Umbilical cord (tissue), 2 donors: Measurements from ENCODE around the gene METAP2. TPM values are rescaled to one million over a fixed set of nuclear protein-coding genes. Genes with fewer than 3 reads are reported as not detected.
"Not testable (repeated sequence)": the region's sequence is repeated elsewhere in the genome, so short reads cannot be mapped to it uniquely, and the experiment has no call there.

Experiments used
- DNase-seq: peaks from one replicate; pipeline ENCODE4 v3.0.0-alpha.2; 2015; ENCODE audit warnings: low spot score
- total RNA-seq: library from RNA; depleted of rRNA; stranded (reverse); fragments of >200 nt; gene quantifications from one replicate; pipeline ENCODE4 v1.2.3, GENCODE V29; 2014; ENCODE audit warnings: low replicate concordance; ENCODE audit not compliant: insufficient read depth

Gene METAP2
- total RNA-seq: 61.4 TPM

DNA sequence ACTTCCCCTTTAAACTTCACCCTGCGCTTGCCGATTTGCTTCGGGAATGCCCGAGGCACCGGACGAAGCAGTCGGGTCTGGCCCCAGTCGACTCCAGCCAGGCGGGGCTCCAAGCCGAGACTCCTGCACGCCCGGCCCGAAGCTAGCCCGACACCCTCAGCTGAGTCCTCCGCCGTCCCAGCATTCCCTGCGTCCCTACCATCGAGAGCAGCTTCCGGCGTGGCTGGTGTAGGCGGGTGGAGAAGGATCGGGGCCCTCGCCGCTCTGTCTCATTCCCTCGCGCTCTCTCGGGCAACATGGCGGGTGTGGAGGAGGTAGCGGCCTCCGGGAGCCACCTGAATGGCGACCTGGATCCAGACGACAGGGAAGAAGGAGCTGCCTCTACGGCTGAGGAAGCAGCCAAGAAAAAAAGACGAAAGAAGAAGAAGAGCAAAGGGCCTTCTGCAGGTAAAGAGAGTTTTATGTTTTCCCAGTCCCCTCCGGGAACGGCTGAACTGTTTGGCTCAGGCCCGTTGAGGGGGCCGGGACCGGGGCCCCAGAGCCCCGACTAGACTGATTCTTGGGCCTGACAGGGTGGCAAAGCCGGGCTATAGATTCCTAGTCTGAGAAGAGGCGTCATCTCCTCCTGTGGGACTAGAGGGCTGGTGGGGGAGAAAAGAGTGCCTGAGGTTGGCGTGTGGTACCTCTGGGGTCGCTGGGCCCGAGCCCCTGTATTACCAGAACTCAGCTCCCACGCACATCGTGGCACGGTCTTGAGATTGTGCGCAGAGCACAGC, at the start of gene METAP2:
TSS of gene METAP2 (plus strand) at position 269 of the 776 bp plus-strand sequence. CDS start at position 297, 28 bp downstream.
- DNase-seq: peak; percentile 99

DNA sequence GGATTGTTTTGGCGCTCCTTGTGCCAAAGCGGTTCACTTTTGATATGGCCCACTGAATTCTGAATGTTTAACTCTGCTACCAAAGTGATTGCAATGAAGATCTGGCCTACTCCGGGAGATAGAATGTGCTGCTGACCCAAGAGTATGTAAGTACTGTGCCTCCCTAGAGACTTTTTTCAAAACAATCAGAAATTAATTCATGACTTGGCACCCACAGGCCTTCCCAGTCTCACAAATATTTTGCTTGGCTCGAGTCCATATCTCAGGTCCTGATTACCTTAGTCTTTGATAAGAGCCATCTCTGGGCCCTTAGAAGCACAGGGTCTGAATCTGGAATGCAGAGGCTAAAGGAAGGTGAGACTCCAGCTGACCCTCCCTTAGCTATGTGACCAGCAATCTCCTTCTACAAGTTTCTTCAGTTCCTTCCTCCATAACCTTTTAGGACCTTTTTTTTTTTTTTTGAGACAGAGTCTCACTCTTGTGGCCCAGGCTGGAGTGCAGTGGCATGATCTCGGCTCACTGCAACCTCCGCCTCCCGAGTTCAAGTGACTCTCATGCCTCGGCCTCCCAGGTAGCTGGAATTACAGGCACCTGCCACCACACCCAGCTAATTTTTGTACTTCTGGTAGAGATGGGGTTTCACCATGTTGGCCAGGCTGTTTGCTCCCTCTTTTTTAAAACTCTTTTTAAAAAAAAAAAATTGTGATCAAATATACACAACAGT, 49.5 kb upstream of the METAP2 start:
- DNase-seq: no peak

DNA sequence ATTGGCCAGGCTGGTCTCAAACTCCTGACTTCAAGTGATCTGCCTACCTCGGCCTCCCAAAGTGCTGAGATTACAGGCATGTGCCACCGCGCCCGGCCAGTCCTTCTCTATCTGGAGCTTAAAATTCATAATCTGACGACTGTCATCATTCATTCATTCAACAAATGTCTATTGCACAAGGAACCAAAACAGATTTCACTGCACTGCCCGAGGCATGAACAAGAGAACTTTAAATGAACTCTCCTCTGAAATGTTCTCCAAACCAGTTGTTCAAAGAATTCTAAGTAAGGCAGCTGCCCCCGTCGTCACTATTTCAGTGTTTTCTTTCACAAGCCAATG, 44.8 kb upstream of the METAP2 start:
- DNase-seq: peak; percentile 47

DNA sequence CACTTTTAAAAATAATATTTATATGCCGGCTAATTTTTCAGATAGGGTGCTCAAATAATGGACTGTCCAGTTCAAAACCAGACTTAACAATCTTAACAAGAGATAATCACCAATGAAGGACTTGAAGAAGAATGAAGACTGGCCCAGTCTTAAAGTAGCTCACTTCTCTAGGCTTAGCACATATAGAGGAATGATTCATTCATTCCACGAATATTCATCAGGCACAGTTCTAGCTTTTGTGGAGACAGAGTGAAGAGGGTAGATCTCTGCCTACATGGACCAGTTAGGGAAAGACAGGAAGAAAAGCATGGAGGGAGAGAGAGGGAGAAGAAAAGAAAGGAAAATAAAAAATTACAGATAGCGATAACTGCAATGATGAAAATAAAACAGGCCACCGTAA, 42.8 kb upstream of the METAP2 start:
- no peak for DNase-seq

DNA sequence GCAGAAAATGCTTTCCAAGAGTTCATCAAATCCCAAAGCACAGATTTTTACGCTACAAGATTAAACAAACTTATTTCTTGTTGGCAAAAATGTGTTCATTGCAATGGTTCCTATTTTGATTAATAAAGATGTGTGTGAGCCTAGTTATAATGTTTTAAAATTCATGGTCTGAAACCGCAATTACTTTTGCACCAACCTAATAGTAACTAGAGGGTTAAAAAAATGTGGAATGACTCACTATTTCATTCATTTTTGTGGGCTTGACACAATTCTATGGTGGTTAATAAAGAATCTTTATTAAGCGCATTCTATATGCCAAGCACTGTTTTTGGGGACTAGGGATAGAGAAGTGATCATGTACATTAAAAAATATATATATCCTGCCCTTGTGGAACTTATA, 38.6 kb upstream of the METAP2 start:
- no peak for DNase-seq

DNA sequence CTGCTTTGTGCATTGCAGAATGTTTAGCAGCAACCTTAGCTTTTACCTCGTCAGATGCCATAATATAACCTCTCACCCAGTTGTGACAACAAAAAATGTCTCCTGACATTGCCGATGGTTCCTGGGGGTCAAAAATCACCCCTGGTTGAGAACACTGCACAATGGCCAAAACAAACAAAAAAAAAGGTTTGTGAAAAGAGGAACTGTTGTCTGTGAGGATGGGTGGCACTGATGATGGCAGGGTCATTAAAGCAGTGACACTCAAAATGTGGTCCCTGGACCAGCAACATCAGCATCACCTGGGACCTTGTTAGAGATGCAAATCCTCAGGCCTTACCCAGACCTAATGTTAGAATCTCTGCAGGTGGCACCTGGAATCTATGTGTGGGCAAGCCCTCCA, 36.4 kb upstream of the METAP2 start:
- no peak for DNase-seq

DNA sequence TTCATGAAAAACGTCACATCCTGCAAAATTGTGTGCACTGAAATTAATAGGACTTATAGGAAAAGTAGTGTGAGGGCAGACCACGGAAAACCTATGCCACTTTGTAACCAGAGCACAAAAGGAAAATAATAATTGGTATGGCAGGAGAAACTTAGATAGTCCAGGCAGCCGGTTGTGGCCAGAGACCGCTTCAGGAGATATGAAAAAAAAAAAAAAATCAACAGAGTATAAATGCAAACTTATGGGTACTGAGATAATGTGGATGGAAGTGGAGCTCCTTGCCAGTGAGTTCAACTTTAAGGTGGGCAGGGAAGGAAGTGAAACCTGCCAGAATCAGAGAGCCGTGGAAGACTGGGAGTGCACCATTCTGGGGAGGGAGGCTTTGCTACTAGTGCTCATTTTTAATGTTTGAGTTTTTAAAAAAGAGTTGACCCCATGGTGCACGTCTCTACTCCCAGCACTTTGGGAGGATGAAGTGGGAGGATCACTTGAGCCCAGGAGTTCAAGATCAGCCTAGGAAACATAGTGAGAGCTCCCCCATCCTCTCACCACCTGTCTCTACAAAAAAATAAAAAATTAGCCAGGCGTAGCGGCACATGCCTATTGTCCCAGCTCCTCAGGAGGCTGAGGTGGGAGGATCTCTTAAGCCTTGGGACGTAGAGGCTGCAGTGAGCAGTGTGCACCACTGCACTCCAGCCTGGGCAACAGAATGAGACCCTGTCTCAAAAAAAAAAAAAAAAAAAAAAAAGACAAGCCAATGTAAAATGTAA, 34.3 kb upstream of the METAP2 start:
- no peak for DNase-seq

DNA sequence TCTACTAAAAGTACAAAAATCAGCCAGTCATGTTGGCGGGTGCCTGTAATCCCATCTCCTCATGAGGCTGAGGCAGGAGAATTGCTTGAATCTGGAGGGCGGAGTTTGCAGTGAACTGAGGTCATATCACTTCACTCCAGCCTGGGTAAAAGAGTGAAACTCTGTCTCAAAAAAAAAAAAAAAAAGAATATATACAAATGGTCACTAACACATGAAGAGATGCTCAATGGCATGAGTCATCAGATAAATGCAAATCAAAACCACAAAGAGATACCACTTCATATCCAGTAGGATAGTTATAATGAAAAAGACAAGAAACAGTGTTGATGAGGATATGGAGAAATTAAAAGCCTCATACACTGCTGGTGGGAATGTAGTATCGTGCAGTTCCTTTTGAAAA, 33.6 kb upstream of the METAP2 start:
- peak; percentile 23 for DNase-seq

DNA sequence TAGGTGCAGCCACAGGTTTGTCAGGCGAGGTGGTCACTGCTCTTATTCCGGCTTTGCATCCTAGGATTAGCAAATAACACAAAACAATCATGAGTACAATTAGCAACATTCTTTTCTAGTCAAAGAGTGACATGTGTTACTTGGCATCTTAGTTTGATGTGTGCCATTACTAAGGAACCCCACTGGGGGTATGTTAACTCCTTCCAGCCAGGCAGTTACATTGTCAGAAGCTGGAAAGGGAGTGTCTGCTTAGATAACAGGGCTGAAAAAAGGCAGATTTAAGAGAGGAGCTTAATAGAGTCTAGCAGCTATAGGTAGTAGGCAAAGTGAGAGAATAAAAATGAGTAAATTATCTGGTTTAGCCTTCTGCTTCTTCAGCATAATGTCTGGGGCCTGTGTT, 30.5 kb upstream of the METAP2 start:
- DNase-seq: no peak

DNA sequence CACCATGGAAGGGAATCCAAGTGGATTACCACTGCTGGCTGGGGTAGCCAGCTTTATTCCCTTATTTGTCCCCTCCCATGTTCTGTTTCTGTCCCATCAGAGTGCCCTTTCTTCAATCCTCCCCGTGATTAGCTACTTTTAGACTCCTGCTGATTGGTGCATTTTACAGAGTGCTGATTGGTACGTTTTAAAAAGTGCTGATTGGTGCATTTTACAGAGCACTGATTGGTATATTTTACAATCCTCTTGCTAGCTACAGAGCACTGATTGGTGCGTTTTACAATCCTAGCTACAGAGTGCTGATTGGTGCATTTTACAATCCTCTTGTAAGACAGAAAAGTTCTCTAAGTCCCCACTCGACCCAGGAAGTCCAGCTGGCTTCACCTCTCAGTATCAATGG, 28.9 kb upstream of the METAP2 start:
- DNase-seq: not testable (repeated sequence)

DNA sequence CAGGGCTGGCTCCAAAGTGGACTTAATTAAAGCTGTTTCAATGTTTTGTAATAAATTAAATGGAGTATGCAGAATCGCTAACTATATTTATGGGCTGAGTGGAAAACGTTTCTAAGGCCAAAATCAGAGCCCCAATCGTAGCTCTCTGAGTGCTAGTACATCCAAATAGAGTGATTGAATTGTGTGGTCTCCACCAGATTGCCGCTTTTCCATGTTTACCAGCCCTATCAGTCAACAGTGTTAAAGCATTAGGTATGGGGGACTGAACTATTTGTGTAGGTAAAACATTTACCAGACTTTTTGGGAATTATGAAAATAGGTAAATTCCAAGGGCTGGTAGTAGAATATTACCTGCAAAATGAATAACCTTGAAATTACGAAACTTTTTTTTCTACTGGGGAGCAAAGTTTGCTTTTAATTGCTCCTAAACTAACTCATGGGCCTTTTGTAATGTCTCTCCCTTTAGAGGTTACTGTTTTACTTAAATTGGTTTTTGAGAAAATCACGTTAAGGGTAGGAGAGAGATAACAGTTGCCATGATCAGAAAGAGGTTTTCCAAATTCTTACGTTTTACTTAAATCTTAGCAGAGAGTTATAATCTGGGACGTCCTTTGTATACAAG, 28.0 kb upstream of the METAP2 start:
- no peak for DNase-seq

DNA sequence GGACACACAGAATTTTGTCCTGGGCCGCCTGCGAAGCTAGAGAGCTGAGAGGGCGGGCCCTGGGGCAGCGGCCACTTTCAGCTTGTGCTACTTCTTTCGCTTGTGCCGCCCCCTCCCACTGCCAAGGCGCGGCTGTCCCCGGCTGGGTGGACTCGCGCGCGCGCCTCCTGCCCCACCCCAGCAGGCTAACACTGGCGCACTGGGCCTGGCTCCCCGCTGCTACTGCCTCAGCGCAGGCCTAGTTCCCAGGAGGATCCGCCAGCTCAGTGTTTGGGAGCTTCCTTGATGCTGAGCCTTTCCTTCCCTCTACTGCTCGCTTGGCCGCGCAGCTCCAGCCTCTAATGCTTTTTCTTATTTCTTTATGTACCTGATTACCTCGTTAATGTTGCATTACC, 27.4 kb upstream of the METAP2 start:
- DNase-seq: peak; percentile 71

DNA sequence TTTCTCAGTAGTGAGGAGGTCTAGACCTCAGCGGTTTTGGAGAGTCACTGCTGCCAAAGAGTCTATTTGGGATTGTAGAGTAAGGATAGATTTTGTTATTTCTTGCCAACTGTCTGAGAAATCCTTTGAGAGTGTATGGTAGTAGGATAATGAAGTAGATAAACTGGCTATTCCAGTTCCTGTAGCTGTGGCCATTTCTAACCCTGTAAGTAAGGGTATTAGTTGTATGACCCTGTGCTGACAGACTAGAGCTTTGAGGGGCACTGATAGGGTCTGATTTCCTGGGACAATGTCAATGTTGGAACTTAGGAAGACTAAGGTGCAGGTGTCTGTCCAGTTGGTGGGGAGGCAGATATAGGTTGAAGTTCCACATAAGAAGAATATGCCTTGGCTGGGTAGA, 24.3 kb upstream of the METAP2 start:
- not testable (repeated sequence) for DNase-seq

DNA sequence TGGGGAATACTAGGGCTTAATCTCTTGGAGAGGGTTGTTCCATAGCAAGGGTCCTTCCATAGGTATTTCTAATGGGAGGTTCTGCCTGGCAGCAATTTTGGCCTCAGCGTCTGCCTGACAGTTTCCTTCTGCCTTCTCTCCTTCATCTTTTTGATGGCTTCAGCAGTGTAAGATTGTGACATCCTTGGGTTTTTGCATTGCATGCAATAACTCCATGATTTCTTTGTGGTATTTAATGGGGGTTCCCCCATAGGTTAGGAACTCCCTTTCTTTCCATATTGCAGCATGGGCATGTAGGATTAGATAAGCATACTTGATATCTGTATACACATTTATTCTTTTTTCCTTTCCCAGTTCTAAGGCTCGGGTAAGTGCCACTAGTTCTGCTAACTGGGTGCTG, 21.5 kb upstream of the METAP2 start:
- DNase-seq: not testable (repeated sequence)

DNA sequence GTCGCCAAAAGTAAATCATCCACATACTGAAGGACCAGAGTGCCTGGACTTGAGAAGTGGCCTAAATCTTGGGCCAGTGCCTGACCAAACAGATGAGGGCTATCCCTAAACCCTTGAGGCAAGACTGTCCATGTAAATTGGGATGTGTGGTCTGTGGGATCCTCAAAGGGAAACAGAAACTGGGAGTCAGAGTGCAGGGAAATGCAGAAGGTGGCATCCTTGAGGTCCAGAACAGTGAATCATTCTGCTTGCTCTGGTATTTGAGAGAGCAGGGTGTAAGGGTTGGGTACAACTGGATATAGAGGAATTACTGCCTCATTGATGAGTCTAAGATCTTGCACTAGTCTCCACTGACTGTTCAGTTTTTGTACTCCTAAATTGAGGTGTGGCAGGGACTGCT, 20.1 kb upstream of the METAP2 start:
- DNase-seq: not testable (repeated sequence)

DNA sequence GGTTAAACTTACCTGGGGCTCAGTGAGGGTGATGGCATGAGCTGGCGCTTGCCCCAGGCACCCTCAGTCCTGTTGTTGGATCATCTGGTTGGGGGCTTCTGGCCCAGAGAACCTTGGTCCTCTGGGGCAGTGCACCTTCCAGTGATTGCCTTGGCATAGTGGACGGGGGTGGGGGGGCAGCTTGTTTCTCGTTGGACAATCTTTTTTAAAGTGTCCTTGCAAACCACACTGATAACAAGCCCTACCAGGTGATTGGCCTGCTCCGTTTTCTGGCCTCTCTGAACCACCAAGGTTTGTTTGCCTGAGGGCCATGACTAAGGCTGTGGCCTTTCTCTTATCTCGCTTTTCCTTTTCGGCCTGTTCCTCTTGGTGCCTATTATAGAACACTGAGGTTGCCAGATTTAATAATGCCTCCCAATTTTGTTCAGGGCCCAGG, 19.2 kb upstream of the METAP2 start:
- not testable (repeated sequence) for DNase-seq

DNA sequence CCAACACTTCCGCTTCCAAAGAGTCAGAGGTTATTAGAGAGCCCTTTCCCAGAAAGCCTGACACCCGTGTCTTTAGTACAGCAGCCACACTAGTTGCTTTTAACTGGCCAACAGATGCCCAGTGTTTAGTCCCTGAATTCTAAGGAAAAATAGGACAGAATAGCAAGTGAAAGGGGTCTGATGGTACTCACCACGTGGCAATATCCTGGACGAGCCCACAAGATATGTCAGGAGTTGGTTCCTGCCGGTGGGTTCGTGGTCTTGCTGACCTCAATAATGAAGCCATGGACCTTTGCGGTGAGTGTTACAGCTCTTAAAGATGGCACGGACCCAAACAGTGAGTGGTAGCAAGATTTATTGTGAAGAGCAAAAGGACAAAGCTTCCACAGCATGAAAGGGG, 16.3 kb upstream of the METAP2 start:
- DNase-seq: not testable (repeated sequence)

DNA sequence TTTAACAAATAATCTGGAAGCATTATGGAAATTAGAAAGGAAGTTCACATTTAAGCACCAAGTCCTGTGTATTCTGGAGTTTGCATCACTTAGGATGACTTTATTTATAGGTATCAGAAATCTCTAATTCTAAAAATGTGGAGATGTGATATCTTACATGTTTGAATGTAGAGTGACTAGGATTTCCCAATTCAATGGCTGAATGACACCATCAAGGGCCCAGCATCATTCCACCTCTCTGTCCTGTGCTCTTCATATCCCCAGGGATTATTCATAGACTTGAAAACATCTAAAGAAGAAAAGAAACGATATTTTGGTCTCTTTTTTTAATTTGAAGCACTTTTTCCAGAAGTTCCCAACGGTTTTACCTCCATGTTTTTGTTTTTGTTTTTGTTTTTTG, 15.2 kb upstream of the METAP2 start:
- no peak for DNase-seq

DNA sequence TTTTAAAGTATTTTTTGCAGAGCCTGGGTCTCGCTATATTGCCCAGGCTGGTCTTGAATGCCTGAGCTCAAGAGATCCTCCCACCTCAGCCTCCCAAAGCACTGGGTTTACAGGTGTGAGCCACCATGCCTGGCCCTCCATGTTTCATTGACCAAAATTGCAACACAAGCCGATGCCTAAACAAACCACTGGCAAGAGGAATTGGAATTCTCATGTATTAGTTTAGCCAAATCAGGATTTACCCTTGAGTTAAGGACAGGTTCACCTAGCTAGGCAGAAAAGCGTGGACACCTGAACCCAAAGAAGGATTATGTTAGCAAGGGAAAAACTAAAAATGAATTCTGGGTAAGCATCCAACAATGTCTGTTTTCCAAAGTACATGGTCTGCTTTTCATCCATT, 14.6 kb upstream of the METAP2 start:
- no peak for DNase-seq

DNA sequence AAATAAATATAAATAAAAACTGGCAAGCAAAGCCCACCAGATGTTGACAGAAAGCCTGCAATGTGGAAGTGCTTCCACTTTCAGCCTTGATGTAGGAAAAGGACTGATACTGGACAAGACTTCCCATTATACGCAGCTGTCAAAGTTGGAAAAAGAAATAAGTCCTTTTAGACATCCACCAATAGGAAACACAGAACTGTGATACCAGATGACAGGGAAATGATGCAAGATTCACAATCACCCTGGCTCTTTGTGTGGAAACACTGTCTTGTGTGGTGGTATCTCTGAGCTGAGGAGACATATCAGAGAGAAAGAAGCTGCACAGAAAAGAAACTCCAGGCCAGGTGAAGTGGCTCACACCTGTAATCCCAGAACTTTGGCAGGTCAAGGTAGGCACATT, 13.8 kb upstream of the METAP2 start:
- DNase-seq: no peak

DNA sequence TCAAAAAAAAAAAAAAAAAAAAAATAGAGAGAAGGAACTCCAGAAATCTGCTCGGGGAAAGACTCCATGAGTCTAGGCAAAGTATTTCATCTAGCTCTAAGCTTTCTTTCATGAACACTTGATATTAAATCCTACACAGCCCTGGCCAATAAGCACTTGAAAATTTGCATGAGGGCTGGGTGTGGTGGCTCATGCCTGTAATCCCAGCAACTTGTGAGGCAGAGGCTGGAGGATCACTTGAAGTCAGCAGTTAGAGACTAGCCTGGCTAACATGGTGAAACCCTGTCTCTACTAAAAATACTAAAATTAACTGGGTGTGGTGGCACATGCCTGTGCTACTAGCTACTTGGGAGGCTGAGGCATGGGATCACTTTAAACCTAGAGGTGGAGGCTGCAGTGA, 13.1 kb upstream of the METAP2 start:
- peak; percentile 8 for DNase-seq

DNA sequence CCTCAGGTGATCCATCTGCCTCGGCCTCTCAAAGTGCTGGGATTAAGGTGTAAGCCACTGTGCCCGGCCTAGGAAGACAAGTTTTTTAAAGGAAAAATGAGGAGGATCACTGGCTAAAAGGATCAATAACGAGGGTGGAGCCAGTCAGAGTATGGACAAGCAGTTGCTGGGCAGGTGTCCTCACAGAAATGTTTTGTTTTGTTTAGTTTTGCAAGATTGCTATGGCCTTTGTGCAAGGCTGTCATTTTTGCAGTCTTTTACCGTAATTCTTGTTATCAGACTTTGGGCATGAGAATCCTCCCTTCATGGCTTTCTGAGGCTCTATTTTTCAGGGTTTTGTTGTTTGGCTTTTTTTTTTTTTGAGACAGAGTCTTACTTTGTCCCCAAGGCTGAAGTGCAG, 11.9 kb upstream of the METAP2 start:
- no peak for DNase-seq
